Measurements from ENCODE around the gene GRK5. TPM values are rescaled to one million over a fixed set of nuclear protein-coding genes. Genes with fewer than 3 reads are reported as not detected.
A peak's percentile ranks its signal among the peaks of the same experiment; 100 is the strongest.

Gene GRK5
- total RNA-seq, 1 donor from 2014 or later = 52.8 TPM

DNA sequence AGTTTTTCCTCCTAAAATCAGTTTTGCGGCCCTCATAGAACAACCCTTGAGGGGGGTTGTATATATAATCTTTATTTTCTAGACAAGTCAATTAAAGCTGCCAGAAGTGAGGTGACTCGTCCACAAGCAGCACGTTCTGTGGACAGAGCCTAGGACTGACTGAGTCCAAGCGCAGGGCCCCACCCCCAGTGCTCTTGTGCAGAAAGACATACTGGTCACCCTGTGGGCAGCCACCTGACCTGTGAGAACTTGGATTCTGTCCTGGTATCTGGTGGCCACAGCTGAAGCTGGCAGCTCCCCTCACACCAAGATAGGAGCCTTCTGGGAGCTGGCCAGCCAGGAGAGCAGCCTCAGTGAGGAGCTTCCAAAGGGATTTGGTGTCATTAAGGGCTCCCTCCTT is 89.3 kb downstream of the GRK5 start:
- peak overlapping the region; percentile 78 for H3K27ac ChIP-seq (replicated peaks)
- peak; percentile 77 for DNase-seq
- H3K9me3 ChIP-seq (replicated peaks) = peaks cover 9% of the 10 kb centered on the region
- intact Hi-C loops (cut with micrococcal nuclease) = no loop called here
- H3K36me3 ChIP-seq = peaks cover 7% of the 10 kb centered on the region
- no peak overlapping the region for H3K4me3 ChIP-seq
- no peaks in the 10 kb centered on the region for H3K27me3 ChIP-seq (ENCODE audit: low read depth)
- TF ChIP-seq, protein P1, sequence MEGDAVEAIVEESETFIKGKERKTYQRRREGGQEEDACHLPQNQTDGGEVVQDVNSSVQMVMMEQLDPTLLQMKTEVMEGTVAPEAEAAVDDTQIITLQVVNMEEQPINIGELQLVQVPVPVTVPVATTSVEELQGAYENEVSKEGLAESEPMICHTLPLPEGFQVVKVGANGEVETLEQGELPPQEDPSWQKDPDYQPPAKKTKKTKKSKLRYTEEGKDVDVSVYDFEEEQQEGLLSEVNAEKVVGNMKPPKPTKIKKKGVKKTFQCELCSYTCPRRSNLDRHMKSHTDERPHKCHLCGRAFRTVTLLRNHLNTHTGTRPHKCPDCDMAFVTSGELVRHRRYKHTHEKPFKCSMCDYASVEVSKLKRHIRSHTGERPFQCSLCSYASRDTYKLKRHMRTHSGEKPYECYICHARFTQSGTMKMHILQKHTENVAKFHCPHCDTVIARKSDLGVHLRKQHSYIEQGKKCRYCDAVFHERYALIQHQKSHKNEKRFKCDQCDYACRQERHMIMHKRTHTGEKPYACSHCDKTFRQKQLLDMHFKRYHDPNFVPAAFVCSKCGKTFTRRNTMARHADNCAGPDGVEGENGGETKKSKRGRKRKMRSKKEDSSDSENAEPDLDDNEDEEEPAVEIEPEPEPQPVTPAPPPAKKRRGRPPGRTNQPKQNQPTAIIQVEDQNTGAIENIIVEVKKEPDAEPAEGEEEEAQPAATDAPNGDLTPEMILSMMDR (IDR thresholded peaks at IDR 0.05; ENCODE audit: borderline replicate concordance) = no peak
- H3K4me1 ChIP-seq = peaks cover 83% of the 10 kb centered on the region

DNA sequence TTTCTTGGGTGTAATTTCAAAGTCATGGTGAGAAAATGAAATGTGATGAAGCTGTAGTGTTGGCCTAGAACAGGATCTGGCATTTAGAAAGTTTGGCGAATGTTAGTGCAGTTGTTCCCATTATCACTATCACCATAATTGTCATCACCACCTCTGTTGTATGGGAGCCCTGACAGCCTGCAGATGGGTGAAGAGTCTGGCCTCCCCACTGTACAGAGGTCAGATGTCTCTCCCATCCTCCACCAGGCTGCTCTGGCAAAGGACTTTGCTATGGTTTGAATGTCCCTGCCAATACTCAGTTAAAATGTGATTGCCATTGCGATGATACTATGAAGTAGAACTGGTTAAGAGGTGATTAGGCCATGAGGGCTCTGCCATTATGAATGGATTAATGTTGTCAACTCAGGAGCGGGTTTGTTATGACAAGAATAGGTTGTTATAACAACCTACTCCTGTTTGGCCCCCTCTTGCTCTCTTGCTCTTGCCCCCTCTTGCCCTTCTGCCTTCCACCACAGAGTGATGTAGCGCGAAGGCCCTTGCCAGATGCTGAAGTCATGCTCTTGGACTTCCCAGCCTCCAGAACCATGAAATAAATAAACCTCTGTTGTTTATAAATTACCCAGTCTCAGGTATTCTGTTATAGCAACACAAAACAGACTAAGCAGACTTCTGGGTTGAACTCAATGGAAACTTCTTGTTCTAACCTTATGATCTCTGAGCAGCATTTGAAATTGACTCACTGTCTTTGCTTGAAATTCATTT is 90.0 kb downstream of the GRK5 start:
- peaks cover 88% of the 10 kb centered on the region for H3K4me1 ChIP-seq
- DNase-seq = no peak
- peak overlapping the region; percentile 78 for H3K27ac ChIP-seq (replicated peaks)
- H3K4me3 ChIP-seq = no peak overlapping the region
- no peaks in the 10 kb centered on the region for H3K27me3 ChIP-seq (ENCODE audit: low read depth)
- intact Hi-C loops (cut with micrococcal nuclease) = no loop called here
- peaks cover 7% of the 10 kb centered on the region for H3K36me3 ChIP-seq
- TF ChIP-seq, protein P1 (IDR thresholded peaks at IDR 0.05; ENCODE audit: borderline replicate concordance) = no peak
- H3K9me3 ChIP-seq (replicated peaks) = peaks cover 9% of the 10 kb centered on the region

DNA sequence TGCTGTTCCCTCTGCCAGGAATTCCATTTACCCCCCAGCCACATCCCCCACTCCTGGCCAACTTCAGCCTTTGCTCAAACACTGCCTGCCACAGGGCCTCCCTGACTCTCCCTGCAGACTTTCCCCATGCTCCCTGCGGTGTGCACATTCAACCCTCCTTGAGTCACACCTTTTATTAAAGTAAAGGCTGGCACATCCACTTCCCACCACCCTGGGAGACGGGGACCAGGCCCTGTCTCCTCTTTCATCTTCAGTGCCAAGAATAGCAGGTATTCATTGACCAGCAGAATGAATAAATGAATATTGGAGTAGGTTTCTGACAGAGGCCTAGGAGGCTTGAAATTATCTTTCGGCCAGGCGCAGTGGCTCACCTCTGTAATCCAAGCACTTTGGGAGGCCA is 91.4 kb downstream of the GRK5 start:
- H3K27ac ChIP-seq (replicated peaks) = peak overlapping the region; percentile 78

DNA sequence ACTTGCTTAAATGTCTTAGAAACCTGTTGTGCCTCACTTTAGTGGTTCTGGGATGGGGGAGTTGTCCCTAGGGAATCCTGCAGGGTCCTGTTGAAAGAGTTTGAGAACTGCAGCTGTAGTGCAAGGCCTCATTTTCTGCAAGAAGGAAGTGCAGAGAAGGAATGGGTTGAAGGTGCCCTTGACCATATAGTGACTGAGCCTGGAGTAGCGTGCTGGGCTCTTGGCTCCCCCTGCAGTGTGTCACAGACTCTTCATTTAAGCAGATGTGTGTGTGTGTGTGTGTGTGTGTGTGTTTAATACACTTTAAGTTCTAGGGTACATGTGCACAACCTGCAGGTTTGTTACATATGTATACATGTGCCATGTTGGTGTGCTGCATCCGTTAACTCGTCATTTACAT is 92.2 kb downstream of the GRK5 start:
- peaks cover 9% of the 10 kb centered on the region for H3K9me3 ChIP-seq (replicated peaks)
- H3K4me1 ChIP-seq = peaks cover 88% of the 10 kb centered on the region
- intact Hi-C loops (cut with micrococcal nuclease) = no loop called here
- H3K27me3 ChIP-seq (ENCODE audit: low read depth) = no peaks in the 10 kb centered on the region
- DNase-seq = no peak
- peak overlapping the region; percentile 78 for H3K27ac ChIP-seq (replicated peaks)
- no peak overlapping the region for H3K4me3 ChIP-seq
- TF ChIP-seq, protein P1 (IDR thresholded peaks at IDR 0.05; ENCODE audit: borderline replicate concordance) = no peak
- peaks cover 7% of the 10 kb centered on the region for H3K36me3 ChIP-seq

More for the DNA sequence above, 91.4 kb downstream of the GRK5 start:
- no peak overlapping the region for H3K4me3 ChIP-seq
- TF ChIP-seq, protein P1 (IDR thresholded peaks at IDR 0.05; ENCODE audit: borderline replicate concordance) = no peak
- intact Hi-C loops (cut with micrococcal nuclease) = no loop called here
- H3K4me1 ChIP-seq = peaks cover 88% of the 10 kb centered on the region
- no peak for DNase-seq
- peaks cover 9% of the 10 kb centered on the region for H3K9me3 ChIP-seq (replicated peaks)
- H3K36me3 ChIP-seq = peaks cover 7% of the 10 kb centered on the region
- H3K27me3 ChIP-seq (ENCODE audit: low read depth) = no peaks in the 10 kb centered on the region

DNA sequence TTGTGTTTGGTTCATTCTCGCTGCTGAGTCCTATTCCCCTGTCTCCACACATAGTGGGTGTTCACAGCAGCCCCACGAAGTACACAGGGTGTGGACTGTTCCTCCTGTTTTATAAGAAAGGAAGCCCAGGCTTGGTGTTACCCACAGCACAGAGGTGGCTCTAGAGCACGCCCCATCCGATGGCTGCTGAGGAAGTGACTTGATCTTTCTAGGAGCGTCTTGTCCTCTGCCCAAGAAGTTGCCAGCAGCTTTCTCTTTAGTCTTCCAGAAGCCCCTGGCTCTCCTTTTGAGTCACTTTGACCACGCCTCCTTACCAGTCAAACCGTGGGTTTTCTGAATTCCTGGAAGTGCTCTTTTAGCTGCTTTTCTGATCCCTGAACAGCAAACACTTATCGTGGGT is 94.0 kb downstream of the GRK5 start:
- Histone ChIP-seq H3K36me3 (peaks cover 7% of the 10 kb centered on the region), H3K27me3 (ENCODE audit: low read depth) (no peaks in the 10 kb centered on the region), H3K4me3 (no peak overlapping the region), H3K4me1 (peaks cover 97% of the 10 kb centered on the region), H3K27ac (replicated peaks) (peak overlapping the region; percentile 68), H3K9me3 (replicated peaks) (peaks cover 9% of the 10 kb centered on the region)
- TF ChIP-seq, protein P1 (IDR thresholded peaks at IDR 0.05; ENCODE audit: borderline replicate concordance) = no peak
- DNase-seq = no peak
- intact Hi-C loops (cut with micrococcal nuclease) = no loop called here

Measured in left ventricle myocardium inferior (tissue), 1 donor.